Motor neuron (in vitro differentiated cells): ENCODE measurements around the gene CHD3. TPM values are rescaled to one million over a fixed set of nuclear protein-coding genes. Genes with fewer than 3 reads are reported as not detected.

Source experiments
- ATAC-seq, 8 experiments: fragments of 200-7000 bp; cut with Tn5 transposase; replicated peaks in 6 of 8; 2 replicates each; pipeline ENCODE4 v1.8.0; 2021; ENCODE audit warnings: mild to moderate bottlenecking in 8 of 8, moderate library complexity in 8 of 8
- H3K27ac ChIP-seq, 2 donors: fragments of 250-450 bp; sonication (Bioruptor Pico); 2 replicates each; pipeline ENCODE4 v1.9.0; 2021; ENCODE audit warnings: antibody characterized with exemption in 2 of 2, mild to moderate bottlenecking in 2 of 2, moderate library complexity in 1 of 2
- H3K4me1 ChIP-seq, 2 donors: fragments of 250-450 bp; sonication (Bioruptor Pico); replicated peaks in 1 of 2; 2 replicates each; pipeline ENCODE4 v1.6.1; 2021; ENCODE audit warnings: antibody characterized with exemption in 2 of 2, mild to moderate bottlenecking in 2 of 2, moderate library complexity in 1 of 2
- H3K4me3 ChIP-seq, 5 donors: fragments of 250-450 bp; sonication (Bioruptor Pico); 2 replicates each; pipeline ENCODE4 v1.9.0; 2021; ENCODE audit warnings: antibody characterized with exemption in 5 of 5, mild to moderate bottlenecking in 5 of 5, moderate library complexity in 4 of 5
- WGBS, 10 experiments: fragments of 450-650 bp; shearing (Covaris generic); methylation state at CpG; one replicate each; pipeline ENCODE4 v1.0.0; 2022; 5-methylcytosine and 5-hydroxymethylcytosine counted together
- in situ Hi-C, 9 experiments: fragments of 400-800 bp; cut with MboI; loops; one replicate each; pipeline ENCODE4 v1.15.0; 2021; ENCODE audit warnings: low sequenced_read_pairs in 9 of 9, low pct_unique_long_range_greater_than_20kb in 2 of 9; ENCODE audit not compliant: unreplicated experiment in 9 of 9
- total RNA-seq, 8 experiments: library from RNA; unstranded; fragments of 300-600 nt; gene quantifications; 2 replicates each; pipeline versions ENCODE4 v1.2.3 to v1.2.4, GENCODE V29; 2022

CHD3 gene
- total RNA-seq, 8 experiments from 2014 or later: 56.2 to 294 (median 78.2) TPM

- WGBS, 10 experiments: 8 to 100% (median 37%) methylated on average over 1 to 2 of the region's 2 CpGs; no CpG with 5 or more reads in 4 of the 10 experiments
- peak overlapping the region; percentile 93 for H3K27ac ChIP-seq
- in situ Hi-C loops: no loop called here
- ATAC-seq: no peak
- H3K4me3 ChIP-seq: peak overlapping the region in 1 of 5 donors; percentile 47
- peaks cover 12 to 17% of the 10 kb centered on the region in 2 donors for H3K4me1 ChIP-seq
Observed at GRCh38 chr17:7916808-7917207, 28.2 kb downstream of the CHD3 start.

GRCh38 chr17:7922269-7922844, 33.8 kb downstream of the CHD3 start:
- H3K27ac ChIP-seq: peak overlapping the region; percentile 64 to 85
- in situ Hi-C loops: no loop called here
- ATAC-seq: peak in 5 of 8 experiments; percentile 22 to 60 (median 54)
- 0 to 100% (median 57%) methylated on average over 1 to 11 of the region's 16 CpGs; no CpG with 5 or more reads in 1 of the 10 experiments for WGBS, 10 experiments
- peak overlapping the region in 4 of 5 donors; percentile 21 to 35 (median 25) for H3K4me3 ChIP-seq
- H3K4me1 ChIP-seq: peaks cover 13% of the 10 kb centered on the region in 2 donors

- peak; percentile 93 to 98 (median 96) for ATAC-seq
- 28 to 70% (median 52%) methylated on average over 1 to 23 of the region's 45 CpGs; no CpG with 5 or more reads in 4 of the 10 experiments for WGBS, 10 experiments
- Histone ChIP-seq H3K4me1 (peaks cover 13% of the 10 kb centered on the region in 2 donors), H3K4me3 (peak overlapping the region; percentile 21 to 35 (median 24)), H3K27ac (peak overlapping the region; percentile 64 to 85)
- in situ Hi-C loops: no loop called here
Observed at GRCh38 chr17:7922845-7923628, 34.4 kb downstream of the CHD3 start.

- ATAC-seq: no peak
- in situ Hi-C loops: no loop called here
- H3K27ac ChIP-seq: no peak overlapping the region
- H3K4me3 ChIP-seq: no peak overlapping the region
- H3K4me1 ChIP-seq: peaks cover 18 to 22% of the 10 kb centered on the region in 2 donors
- 50 to 100% (median 80%) methylated on average over 1 to 3 of the region's 3 CpGs; no CpG with 5 or more reads in 3 of the 10 experiments for WGBS, 10 experiments
Observed at GRCh38 chr17:7927596-7927995, 39.0 kb downstream of the CHD3 start.

- in situ Hi-C loops: no loop called here
- ATAC-seq: peak in 5 of 8 experiments; percentile 23 to 54 (median 48)
- 28% methylated on average over 6 to 10 of the region's 67 CpGs; no CpG with 5 or more reads in 8 of the 10 experiments for WGBS, 10 experiments
- H3K27ac ChIP-seq: no peak within 1 kb of the TSS
- peak within 1 kb of the TSS; percentile 12 to 96 (median 23) for H3K4me3 ChIP-seq
- peaks cover 25 to 27% of the 10 kb centered on the region in 2 donors for H3K4me1 ChIP-seq
Observed at GRCh38 chr17:7929158-7930023, 40.8 kb downstream of the CHD3 start, which contains the start of gene KCNAB3. Gene KCNAB3, minus strand, starts transcription at chr17:7929856. Its CDS starts 421 bp downstream, at chr17:7929435.

GRCh38 chr17:7930841-7931631, 42.4 kb downstream of the CHD3 start:
- 46 to 89% (median 55%) methylated on average over 3 to 6 of the region's 20 CpGs; no CpG with 5 or more reads in 7 of the 10 experiments for WGBS, 10 experiments
- in situ Hi-C loops: no loop called here
- peak in 1 of 8 experiments; percentile 1 for ATAC-seq
- H3K4me3 ChIP-seq: peak overlapping the region; percentile 59 to 96 (median 63)
- H3K4me1 ChIP-seq: peaks cover 27% of the 10 kb centered on the region in 2 donors
- H3K27ac ChIP-seq: peak overlapping the region in 1 of 2 donors; percentile 68

- H3K4me3 ChIP-seq: peak within 1 kb of the TSS; percentile 59 to 96 (median 63)
- H3K4me1 ChIP-seq: peaks cover 27% of the 10 kb centered on the region in 2 donors
- in situ Hi-C loops: no loop called here
- WGBS, 10 experiments: 0% methylated on average over 5 to 9 of the region's 55 CpGs; no CpG with 5 or more reads in 7 of the 10 experiments
- H3K27ac ChIP-seq: peak within 1 kb of the TSS; percentile 56 to 68
- ATAC-seq: peak; percentile 88 to 97 (median 94)
Observed at GRCh38 chr17:7931709-7932482, 43.3 kb downstream of the CHD3 start, which contains the start of the genes CNTROB and TRAPPC1. Gene CNTROB, plus strand, starts transcription at chr17:7932206. Its CDS starts 874 bp downstream, at chr17:7933080. Gene TRAPPC1, minus strand, starts transcription at chr17:7931946. Its CDS starts 117 bp downstream, at chr17:7931829.

DNA sequence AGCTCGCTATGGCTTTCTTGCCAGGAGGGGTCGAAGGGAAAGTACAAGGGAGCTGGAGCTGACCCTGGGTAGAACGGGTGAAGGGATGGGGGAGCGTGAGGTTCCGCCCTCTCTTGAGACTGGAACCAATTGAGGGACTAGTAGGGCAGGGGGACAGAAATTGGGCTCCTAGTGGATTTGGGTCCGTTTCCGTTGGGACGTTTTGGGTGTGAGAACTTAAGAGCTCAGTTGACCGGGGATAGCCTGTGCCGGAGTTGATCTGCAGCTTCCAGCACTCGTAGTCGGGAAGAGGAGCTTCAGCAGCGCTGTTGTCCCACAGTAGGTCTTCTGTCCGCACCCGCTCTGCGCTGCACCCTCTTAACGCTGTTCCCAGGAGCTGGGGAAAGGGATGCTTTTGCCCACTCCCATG, 43.9 kb downstream of the CHD3 start:
- in situ Hi-C loops: no loop called here
- Histone ChIP-seq H3K27ac (peak overlapping the region; percentile 56 to 60), H3K4me3 (peak overlapping the region; percentile 59 to 96 (median 63)), H3K4me1 (peaks cover 27% of the 10 kb centered on the region in 2 donors)
- peak in 7 of 8 experiments; percentile 1 to 27 (median 12) for ATAC-seq
- WGBS, 10 experiments: 0 to 4% (median 1%) methylated on average over 2 to 14 of the region's 17 CpGs; no CpG with 5 or more reads in 3 of the 10 experiments

- H3K27ac ChIP-seq: no peak overlapping the region
- ATAC-seq: peak in 7 of 8 experiments; percentile 4 to 47 (median 26)
- in situ Hi-C loops: no loop called here
- peak overlapping the region; percentile 59 to 96 (median 63) for H3K4me3 ChIP-seq
- WGBS, 10 experiments: 0 to 10% (median 4%) methylated on average over 1 to 16 of the region's 16 CpGs; no CpG with 5 or more reads in 2 of the 10 experiments
- H3K4me1 ChIP-seq: peaks cover 27% of the 10 kb centered on the region in 2 donors
Observed at GRCh38 chr17:7932949-7933348, 44.4 kb downstream of the CHD3 start.

- Histone ChIP-seq H3K27ac (no peak overlapping the region), H3K4me3 (no peak overlapping the region), H3K4me1 (peaks cover 15 to 19% of the 10 kb centered on the region in 2 donors)
- ATAC-seq: no peak
- in situ Hi-C loops: no loop called here
Observed at GRCh38 chr17:7935859-7936258, 47.3 kb downstream of the CHD3 start.

GRCh38 chr17:7940034-7940433, 51.4 kb downstream of the CHD3 start:
- Histone ChIP-seq H3K4me1 (no peaks in the 10 kb centered on the region), H3K27ac (no peak overlapping the region), H3K4me3 (no peak overlapping the region)
- in situ Hi-C loops: no loop called here
- no peak for ATAC-seq
- 80 to 100% (median 100%) methylated on average over 1 to 3 of the region's 4 CpGs; no CpG with 5 or more reads in 3 of the 10 experiments for WGBS, 10 experiments
